Measurements from ENCODE around the gene MLIP.

MLIP gene

GRCh38 chr6:54216336-54216735, 105.1 kb downstream of the MLIP start:
- Histone ChIP-seq H3K27me3 (replicated peaks) (no peaks in the 10 kb centered on the region), H3K4me3 (ENCODE audit: low read depth, low read length) (no peak overlapping the region), H3K27ac (no peak overlapping the region), H3K36me3 (replicated peaks) (no peaks in the 10 kb centered on the region)
- in situ Hi-C loops (cut with HindIII; ENCODE audit: low pct_ligation_motif_present, low sequenced_read_pairs): no loop called here
- TF ChIP-seq, protein P1, sequence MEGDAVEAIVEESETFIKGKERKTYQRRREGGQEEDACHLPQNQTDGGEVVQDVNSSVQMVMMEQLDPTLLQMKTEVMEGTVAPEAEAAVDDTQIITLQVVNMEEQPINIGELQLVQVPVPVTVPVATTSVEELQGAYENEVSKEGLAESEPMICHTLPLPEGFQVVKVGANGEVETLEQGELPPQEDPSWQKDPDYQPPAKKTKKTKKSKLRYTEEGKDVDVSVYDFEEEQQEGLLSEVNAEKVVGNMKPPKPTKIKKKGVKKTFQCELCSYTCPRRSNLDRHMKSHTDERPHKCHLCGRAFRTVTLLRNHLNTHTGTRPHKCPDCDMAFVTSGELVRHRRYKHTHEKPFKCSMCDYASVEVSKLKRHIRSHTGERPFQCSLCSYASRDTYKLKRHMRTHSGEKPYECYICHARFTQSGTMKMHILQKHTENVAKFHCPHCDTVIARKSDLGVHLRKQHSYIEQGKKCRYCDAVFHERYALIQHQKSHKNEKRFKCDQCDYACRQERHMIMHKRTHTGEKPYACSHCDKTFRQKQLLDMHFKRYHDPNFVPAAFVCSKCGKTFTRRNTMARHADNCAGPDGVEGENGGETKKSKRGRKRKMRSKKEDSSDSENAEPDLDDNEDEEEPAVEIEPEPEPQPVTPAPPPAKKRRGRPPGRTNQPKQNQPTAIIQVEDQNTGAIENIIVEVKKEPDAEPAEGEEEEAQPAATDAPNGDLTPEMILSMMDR (IDR thresholded peaks at IDR 0.05; ENCODE audit: low read depth, low read length, missing control alignments): no peak
- no peak for DNase-seq

DNA sequence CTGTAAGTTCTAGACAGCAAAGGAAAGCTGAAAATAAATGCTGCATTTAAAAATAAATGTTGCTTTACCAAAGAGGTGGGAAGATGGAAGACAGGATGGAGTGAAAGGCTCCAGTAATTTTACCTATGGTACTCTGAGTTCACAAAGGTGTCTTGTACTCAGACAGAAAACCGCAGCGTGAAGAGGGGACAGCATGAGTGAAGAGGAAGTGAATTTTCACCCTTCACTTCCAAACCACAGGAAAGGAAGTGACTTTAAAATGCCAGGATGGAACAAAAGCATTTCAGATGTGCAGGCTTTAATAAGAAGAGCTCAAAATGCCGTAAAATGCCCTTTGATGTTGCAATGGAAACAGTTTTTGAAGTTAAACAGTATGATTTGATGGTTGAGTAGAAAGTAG, 105.8 kb downstream of the MLIP start:
- H3K27me3 ChIP-seq (replicated peaks): no peaks in the 10 kb centered on the region
- in situ Hi-C loops (cut with HindIII; ENCODE audit: low pct_ligation_motif_present, low sequenced_read_pairs): no loop called here
- H3K27ac ChIP-seq: no peak overlapping the region
- TF ChIP-seq, protein P1 (IDR thresholded peaks at IDR 0.05; ENCODE audit: low read depth, low read length, missing control alignments): no peak
- H3K36me3 ChIP-seq (replicated peaks): no peaks in the 10 kb centered on the region
- no peak overlapping the region for H3K4me3 ChIP-seq (ENCODE audit: low read depth, low read length)
- DNase-seq: no peak

DNA sequence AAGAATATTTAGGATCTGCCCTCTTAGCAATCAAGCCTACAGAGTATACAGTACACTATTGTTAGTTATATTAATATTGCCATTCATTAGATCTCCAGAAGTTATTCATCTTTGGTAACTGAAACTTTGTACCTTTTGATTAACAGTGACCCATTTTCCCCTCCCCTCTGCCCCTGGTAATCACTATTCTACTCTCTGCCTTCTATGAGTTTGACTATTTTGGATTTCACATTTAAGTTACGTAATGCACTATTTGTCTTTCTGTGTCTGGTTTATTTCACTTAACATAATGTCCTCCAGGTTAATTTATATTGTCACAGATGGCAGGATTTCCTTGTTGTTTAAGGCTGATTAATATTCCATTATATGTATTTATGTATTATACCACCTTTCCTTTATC, 111.0 kb downstream of the MLIP start:
- Histone ChIP-seq H3K36me3 (replicated peaks) (no peaks in the 10 kb centered on the region), H3K27ac (no peak overlapping the region), H3K27me3 (replicated peaks) (no peaks in the 10 kb centered on the region), H3K4me3 (ENCODE audit: low read depth, low read length) (no peak overlapping the region)
- TF ChIP-seq, protein P1 (IDR thresholded peaks at IDR 0.05; ENCODE audit: low read depth, low read length, missing control alignments): no peak
- DNase-seq: no peak
- in situ Hi-C loops (cut with HindIII; ENCODE audit: low pct_ligation_motif_present, low sequenced_read_pairs): no loop called here

GRCh38 chr6:54232703-54233102, 121.5 kb downstream of the MLIP start:
- in situ Hi-C loops (cut with HindIII; ENCODE audit: low pct_ligation_motif_present, low sequenced_read_pairs): no loop called here
- Histone ChIP-seq H3K36me3 (replicated peaks) (no peaks in the 10 kb centered on the region), H3K4me3 (ENCODE audit: low read depth, low read length) (no peak overlapping the region), H3K27ac (no peak overlapping the region), H3K27me3 (replicated peaks) (no peaks in the 10 kb centered on the region)
- TF ChIP-seq, protein P1 (IDR thresholded peaks at IDR 0.05; ENCODE audit: low read depth, low read length, missing control alignments): no peak
- no peak for DNase-seq

GRCh38 chr6:54234539-54234938, 123.3 kb downstream of the MLIP start:
- DNase-seq: no peak
- in situ Hi-C loops (cut with HindIII; ENCODE audit: low pct_ligation_motif_present, low sequenced_read_pairs): no loop called here
- no peaks in the 10 kb centered on the region for H3K27me3 ChIP-seq (replicated peaks)
- H3K36me3 ChIP-seq (replicated peaks): no peaks in the 10 kb centered on the region
- H3K4me3 ChIP-seq (ENCODE audit: low read depth, low read length): no peak overlapping the region
- no peak overlapping the region for H3K27ac ChIP-seq
- TF ChIP-seq, protein P1 (IDR thresholded peaks at IDR 0.05; ENCODE audit: low read depth, low read length, missing control alignments): no peak

- in situ Hi-C loops (cut with HindIII; ENCODE audit: low pct_ligation_motif_present, low sequenced_read_pairs): no loop called here
- Histone ChIP-seq H3K36me3 (replicated peaks) (no peaks in the 10 kb centered on the region), H3K27me3 (replicated peaks) (no peaks in the 10 kb centered on the region), H3K4me3 (ENCODE audit: low read depth, low read length) (no peak overlapping the region), H3K27ac (no peak overlapping the region)
- no peak for DNase-seq
- TF ChIP-seq, protein P1 (IDR thresholded peaks at IDR 0.05; ENCODE audit: low read depth, low read length, missing control alignments): no peak
Observed at GRCh38 chr6:54236984-54237383, 125.7 kb downstream of the MLIP start.
